Measurements from ENCODE around the gene PA2G4. TPM values are rescaled to one million over a fixed set of nuclear protein-coding genes. Genes with fewer than 3 reads are reported as not detected.

Gene PA2G4
- total RNA-seq, 2 donors from 2014 or later = 69.6 to 155 TPM

- intact Hi-C loops (cut with DNase I) = no loop called here
- Histone ChIP-seq H3K9ac (ENCODE audit: low read depth in 2 of 2, low read length in 2 of 2) (peak overlapping the region; percentile 74 to 95), H3K27ac (no peak overlapping the region), H3K9me3 (no peaks in the 10 kb centered on the region), H3K4me3 (peak overlapping the region; percentile 89), H3K36me3 (peaks cover 19% of the 10 kb centered on the region), H3K27me3 (no peaks in the 10 kb centered on the region), H3K4me1 (no peaks in the 10 kb centered on the region)
- TF ChIP-seq, protein P1, sequence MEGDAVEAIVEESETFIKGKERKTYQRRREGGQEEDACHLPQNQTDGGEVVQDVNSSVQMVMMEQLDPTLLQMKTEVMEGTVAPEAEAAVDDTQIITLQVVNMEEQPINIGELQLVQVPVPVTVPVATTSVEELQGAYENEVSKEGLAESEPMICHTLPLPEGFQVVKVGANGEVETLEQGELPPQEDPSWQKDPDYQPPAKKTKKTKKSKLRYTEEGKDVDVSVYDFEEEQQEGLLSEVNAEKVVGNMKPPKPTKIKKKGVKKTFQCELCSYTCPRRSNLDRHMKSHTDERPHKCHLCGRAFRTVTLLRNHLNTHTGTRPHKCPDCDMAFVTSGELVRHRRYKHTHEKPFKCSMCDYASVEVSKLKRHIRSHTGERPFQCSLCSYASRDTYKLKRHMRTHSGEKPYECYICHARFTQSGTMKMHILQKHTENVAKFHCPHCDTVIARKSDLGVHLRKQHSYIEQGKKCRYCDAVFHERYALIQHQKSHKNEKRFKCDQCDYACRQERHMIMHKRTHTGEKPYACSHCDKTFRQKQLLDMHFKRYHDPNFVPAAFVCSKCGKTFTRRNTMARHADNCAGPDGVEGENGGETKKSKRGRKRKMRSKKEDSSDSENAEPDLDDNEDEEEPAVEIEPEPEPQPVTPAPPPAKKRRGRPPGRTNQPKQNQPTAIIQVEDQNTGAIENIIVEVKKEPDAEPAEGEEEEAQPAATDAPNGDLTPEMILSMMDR (IDR thresholded peaks at IDR 0.05) = no peak
- no peak for DNase-seq
Measured at GRCh38 chr12:56105609-56105902, 1.2 kb downstream of the PA2G4 start.

- H3K4me3 ChIP-seq = no peak overlapping the region
- no peak for DNase-seq
- no peak overlapping the region for H3K9ac ChIP-seq (ENCODE audit: low read depth in 2 of 2, low read length in 2 of 2)
- intact Hi-C loops (cut with DNase I) = no loop called here
- TF ChIP-seq, protein P1 (IDR thresholded peaks at IDR 0.05) = no peak
- peaks cover 23% of the 10 kb centered on the region for H3K36me3 ChIP-seq
- H3K27ac ChIP-seq = no peak overlapping the region
- H3K4me1 ChIP-seq = no peaks in the 10 kb centered on the region
- H3K27me3 ChIP-seq = no peaks in the 10 kb centered on the region
- H3K9me3 ChIP-seq = no peaks in the 10 kb centered on the region
Measured at GRCh38 chr12:56107242-56107641, 2.9 kb downstream of the PA2G4 start.

GRCh38 chr12:56110571-56110970 lies 6.2 kb downstream of the PA2G4 start:
- no peak for DNase-seq
- H3K9me3 ChIP-seq = no peaks in the 10 kb centered on the region
- H3K36me3 ChIP-seq = peaks cover 23% of the 10 kb centered on the region
- TF ChIP-seq, protein P1 (IDR thresholded peaks at IDR 0.05) = no peak
- no peak overlapping the region for H3K9ac ChIP-seq (ENCODE audit: low read depth in 2 of 2, low read length in 2 of 2)
- H3K27ac ChIP-seq = no peak overlapping the region
- no peaks in the 10 kb centered on the region for H3K4me1 ChIP-seq
- intact Hi-C loops (cut with DNase I) = loop anchor here (10.0 kb wide), 1 partner anchor 66 kb away; the partner anchor contains the start of gene RPS26
- no peak overlapping the region for H3K4me3 ChIP-seq
- no peaks in the 10 kb centered on the region for H3K27me3 ChIP-seq

DNA sequence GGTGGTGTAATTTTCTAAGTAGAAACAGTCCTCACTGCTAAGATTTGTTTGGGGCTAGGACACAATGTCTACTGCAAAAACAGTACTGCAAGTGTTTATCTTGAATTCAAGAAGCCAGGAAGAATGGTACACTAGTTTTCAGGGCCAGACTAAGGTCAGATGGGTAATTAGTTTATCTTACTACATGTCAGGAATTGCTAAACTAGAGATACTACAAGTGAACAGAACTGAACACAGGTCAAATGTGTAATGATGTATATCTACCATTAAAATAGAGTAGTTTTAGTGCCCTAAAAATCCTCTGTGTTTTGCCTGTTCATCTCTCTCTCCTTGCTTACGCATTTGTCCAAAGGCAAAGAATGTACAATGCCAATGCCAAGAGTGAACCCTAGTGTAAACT lies 9.7 kb downstream of the PA2G4 start:
- TF ChIP-seq, protein P1 (IDR thresholded peaks at IDR 0.05) = no peak
- no peak for DNase-seq
- H3K9ac ChIP-seq (ENCODE audit: low read depth in 2 of 2, low read length in 2 of 2) = no peak overlapping the region
- no peaks in the 10 kb centered on the region for H3K27me3 ChIP-seq
- peaks cover 17% of the 10 kb centered on the region for H3K36me3 ChIP-seq
- H3K4me1 ChIP-seq = peaks cover 5% of the 10 kb centered on the region
- H3K27ac ChIP-seq = no peak overlapping the region
- H3K4me3 ChIP-seq = no peak overlapping the region
- H3K9me3 ChIP-seq = no peaks in the 10 kb centered on the region
- intact Hi-C loops (cut with DNase I) = loop anchor here (10.0 kb wide), 1 partner anchor 69 kb away; the partner anchor contains the start of gene RPS26

DNA sequence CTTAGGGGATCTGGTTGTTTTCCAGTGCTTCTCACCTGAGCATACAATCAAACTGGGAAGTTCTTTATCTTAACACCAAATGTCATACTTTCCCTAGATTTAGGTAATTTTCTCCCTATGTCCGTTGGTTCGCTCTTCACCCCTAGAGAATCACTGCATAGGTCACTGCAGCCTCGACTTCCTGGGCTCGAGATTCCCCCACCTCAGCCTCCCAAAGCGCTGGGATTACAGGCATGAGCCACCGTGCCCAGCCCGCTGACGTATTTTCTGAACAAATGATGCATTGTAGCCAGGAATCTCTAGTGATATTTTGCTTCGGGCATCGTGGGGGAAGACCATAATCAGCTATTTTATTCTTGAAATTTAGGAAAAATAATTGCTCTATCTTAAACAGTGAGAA lies 11.0 kb downstream of the PA2G4 start:
- no peak for DNase-seq

More for the DNA sequence above, 11.0 kb downstream of the PA2G4 start:
- Histone ChIP-seq H3K27ac (peak overlapping the region; percentile 95), H3K4me1 (peaks cover 8% of the 10 kb centered on the region), H3K27me3 (no peaks in the 10 kb centered on the region), H3K4me3 (peak overlapping the region; percentile 49), H3K9ac (ENCODE audit: low read depth in 2 of 2, low read length in 2 of 2) (peak overlapping the region; percentile 57 to 64), H3K36me3 (peaks cover 6% of the 10 kb centered on the region), H3K9me3 (no peaks in the 10 kb centered on the region)
- TF ChIP-seq, protein P1 (IDR thresholded peaks at IDR 0.05) = no peak
- intact Hi-C loops (cut with DNase I) = loop anchor here (10.0 kb wide), 1 partner anchor 71 kb away; the partner anchor contains the start of gene RPS26

Data from colonic mucosa (tissue), 4 donors.